Measurements from ENCODE around the gene KCNMA1. TPM values are rescaled to one million over a fixed set of nuclear protein-coding genes. Genes with fewer than 3 reads are reported as not detected.

KCNMA1 gene
- total RNA-seq, 2 donors from 2014 or later = 49.9 to 76.2 TPM

DNA sequence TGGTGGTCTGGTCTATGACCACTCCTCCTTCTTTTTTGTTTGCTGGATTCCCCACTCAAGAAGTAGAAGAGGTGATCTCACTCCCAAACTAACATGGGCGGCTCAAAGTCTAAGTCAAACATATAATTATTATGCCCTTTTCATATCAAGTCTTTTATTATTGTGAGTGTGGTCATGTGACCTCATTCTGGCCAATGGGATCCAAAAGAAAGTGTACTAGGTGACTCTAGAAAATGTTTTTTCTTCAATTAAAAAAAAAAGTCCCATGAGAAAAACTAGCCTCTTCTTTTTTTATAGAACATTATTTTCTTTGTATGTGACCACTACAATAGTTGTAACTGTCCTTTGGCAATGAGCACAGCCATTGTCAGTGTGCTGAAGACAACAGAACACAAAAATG, 772.7 kb downstream of the KCNMA1 start:
- no peak for DNase-seq
- intact Hi-C loops (cut with DNase I, micrococcal nuclease) = no loop called here
- no peak for ATAC-seq

DNA sequence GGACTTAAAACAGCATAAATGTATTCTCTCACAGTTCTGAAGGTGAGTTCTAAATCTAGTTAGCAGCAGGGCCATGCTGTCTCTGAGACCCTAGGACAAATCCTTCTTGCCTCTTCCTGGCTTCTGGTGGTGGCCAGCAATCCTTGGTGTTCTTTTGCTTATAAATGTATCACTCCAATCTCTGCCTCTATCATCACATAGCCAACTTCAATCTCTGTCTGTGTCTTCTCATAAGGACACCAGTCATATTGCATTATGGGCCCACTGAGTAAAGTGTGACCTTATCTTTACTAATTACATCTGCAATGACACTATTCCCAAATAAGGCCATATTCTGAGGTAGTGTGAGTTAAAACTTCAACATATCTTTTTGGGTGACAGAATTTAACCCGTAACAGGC, 778.9 kb downstream of the KCNMA1 start:
- DNase-seq (no peak), ATAC-seq (no peak)
- intact Hi-C loops (cut with DNase I, micrococcal nuclease) = no loop called here

DNA sequence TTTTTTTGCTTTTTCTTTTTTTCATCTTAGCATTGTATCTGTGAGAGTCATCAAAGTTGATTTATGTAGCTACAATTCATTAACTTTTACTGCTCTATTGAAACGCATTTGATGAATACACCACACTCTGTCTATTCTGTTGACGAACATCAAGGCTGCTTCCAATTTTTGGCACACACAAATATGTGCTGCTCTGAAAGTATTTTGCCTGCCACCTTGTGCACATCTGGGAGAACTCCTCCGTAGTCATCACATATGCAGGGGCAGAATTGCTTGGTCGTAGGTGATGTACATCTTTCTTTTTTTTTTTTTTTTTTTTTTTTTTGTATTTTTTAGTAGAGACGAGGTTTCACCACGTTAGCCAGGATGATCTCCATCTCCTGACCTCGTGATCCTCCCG, 796.8 kb downstream of the KCNMA1 start:
- intact Hi-C loops (cut with DNase I, micrococcal nuclease) = no loop called here

DNA sequence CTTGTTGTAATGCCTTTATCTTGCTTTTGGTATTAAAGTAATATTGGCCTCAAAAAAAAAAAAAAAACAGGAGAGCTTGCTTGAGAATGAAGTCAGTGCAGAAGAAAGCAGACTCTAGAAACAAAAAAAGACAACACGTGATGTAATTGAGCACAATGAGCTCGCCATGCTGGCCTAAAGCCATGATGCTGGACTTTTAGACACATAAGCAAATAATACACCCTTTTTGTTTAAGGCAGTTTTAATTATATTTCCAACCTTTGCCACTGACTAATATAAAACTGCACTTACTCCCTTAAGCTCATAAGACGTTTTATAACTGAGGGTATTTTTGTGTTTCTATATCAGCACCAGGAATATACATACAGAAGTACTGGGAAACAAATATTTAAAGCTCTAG, 798.3 kb downstream of the KCNMA1 start:
- intact Hi-C loops (cut with DNase I, micrococcal nuclease) = no loop called here
- DNase-seq (peak in 1 of 2 donors; percentile 29), ATAC-seq (peak; percentile 71)

More for the DNA sequence above, 796.8 kb downstream of the KCNMA1 start:
- ATAC-seq (no peak), DNase-seq (no peak)

DNA sequence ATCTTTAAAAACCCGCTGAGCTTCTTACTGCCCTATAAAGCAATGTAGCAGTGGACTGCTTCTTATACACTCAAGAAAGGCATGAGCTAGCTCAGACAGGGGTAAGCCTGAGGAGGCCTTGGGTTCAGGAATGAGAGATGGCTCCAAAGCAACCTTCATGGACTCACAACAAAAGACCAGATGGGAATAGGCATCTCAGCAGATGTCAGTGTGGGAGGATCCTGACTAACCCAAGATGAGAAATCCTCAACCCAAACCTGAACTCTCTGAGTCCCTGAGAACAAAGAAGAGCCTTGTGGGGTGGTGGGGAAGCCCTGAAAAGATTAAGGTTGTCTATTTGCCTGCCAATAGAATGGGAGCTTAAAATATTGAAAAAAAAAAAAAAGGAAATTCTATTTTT, 807.4 kb downstream of the KCNMA1 start:
- no peak for ATAC-seq
- no peak for DNase-seq
- intact Hi-C loops (cut with DNase I, micrococcal nuclease) = no loop called here

DNA sequence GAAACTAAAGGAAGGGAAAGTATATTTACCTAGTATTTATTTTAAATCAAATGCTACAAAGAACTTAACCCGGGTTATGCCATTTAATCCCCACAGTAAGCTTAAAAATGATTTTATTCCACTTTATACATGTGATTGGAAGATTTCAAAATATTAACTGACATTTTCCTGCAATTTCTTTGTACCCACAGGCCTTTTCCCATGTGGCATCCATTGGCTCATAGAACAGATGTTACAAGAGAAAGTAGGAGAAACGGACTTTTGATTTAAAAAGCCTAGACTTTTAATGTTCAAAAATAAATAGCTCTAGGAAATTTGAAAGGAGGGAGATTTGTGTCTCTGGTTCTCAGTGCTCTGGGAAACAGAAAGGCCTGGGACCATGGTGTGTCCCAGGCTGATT, 807.9 kb downstream of the KCNMA1 start:
- DNase-seq (no peak), ATAC-seq (no peak)
- intact Hi-C loops (cut with DNase I, micrococcal nuclease) = no loop called here
